Measurements from ENCODE around the gene RAB11FIP3.

Gene RAB11FIP3

DNA sequence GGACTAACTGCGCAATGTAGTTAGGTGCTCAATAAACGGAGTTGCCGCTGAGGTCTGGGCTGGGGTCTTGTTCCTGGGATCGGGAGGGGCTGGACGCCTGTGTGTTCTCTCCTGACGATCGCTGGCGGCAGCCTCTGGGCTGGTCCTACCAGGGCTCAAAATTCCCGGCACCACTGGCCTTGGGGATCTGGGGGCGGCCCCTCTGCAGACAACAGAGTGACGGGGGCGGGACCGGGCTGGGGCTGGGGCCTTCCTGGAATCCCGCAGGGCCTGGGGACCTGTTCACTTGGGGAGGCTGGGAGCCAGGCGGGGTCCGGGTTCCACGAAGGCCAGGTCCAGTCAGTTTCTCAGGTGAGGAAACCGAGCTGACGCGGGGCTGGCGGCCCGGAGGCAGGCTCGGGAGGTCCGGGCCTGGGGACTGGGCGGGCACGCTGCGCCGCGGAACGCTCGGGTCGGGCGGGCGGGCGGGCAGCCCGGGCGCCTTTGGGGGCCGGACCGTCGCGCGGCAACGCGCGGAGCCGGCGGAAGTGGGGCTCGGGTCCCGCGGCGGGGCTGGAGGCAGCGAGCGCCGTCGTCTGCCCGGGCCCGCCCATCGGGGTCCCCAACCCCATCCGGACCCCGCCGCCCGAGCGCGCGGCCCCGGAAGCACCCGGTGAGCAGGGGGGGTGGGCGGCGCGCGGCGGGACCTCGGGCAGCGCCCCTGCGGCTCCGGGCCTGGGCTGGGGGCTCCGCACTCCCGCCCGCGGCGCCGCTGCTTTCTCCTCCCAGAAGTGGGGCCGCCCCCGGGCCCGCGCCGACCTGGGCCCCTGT, 144.2 kb downstream of the RAB11FIP3 start, which contains the start of gene PIGQ:
Gene PIGQ (plus strand): TSS at position 524 of the 810 bp plus-strand sequence. CDS start 4,107 bp downstream, outside the sequence.
- TF ChIP-seq, protein P1, sequence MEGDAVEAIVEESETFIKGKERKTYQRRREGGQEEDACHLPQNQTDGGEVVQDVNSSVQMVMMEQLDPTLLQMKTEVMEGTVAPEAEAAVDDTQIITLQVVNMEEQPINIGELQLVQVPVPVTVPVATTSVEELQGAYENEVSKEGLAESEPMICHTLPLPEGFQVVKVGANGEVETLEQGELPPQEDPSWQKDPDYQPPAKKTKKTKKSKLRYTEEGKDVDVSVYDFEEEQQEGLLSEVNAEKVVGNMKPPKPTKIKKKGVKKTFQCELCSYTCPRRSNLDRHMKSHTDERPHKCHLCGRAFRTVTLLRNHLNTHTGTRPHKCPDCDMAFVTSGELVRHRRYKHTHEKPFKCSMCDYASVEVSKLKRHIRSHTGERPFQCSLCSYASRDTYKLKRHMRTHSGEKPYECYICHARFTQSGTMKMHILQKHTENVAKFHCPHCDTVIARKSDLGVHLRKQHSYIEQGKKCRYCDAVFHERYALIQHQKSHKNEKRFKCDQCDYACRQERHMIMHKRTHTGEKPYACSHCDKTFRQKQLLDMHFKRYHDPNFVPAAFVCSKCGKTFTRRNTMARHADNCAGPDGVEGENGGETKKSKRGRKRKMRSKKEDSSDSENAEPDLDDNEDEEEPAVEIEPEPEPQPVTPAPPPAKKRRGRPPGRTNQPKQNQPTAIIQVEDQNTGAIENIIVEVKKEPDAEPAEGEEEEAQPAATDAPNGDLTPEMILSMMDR (IDR thresholded peaks at IDR 0.05; ENCODE audit: low read depth, low read length): no peak
- peak within 1 kb of the TSS; percentile 89 for H3K27ac ChIP-seq
- H3K9me3 ChIP-seq (ENCODE audit: severe bottlenecking): no peaks in the 10 kb centered on the region
- peak; percentile 79 for DNase-seq
- peaks cover 15% of the 10 kb centered on the region for H3K36me3 ChIP-seq
- H3K4me3 ChIP-seq (ENCODE audit: low read depth, low read length): peak within 1 kb of the TSS; percentile 80
- H3K27me3 ChIP-seq (ENCODE audit: insufficient read depth, low read depth, severe bottlenecking): no peaks in the 10 kb centered on the region
